ENCODE results near the gene APBA2. TPM values are rescaled to one million over a fixed set of nuclear protein-coding genes. Genes with fewer than 3 reads are reported as not detected.

Gene APBA2
- total and polyA plus RNA-seq, 7 donors, result 0.06 to 0.36 (median 0.08) TPM; not detected in 2

DNA sequence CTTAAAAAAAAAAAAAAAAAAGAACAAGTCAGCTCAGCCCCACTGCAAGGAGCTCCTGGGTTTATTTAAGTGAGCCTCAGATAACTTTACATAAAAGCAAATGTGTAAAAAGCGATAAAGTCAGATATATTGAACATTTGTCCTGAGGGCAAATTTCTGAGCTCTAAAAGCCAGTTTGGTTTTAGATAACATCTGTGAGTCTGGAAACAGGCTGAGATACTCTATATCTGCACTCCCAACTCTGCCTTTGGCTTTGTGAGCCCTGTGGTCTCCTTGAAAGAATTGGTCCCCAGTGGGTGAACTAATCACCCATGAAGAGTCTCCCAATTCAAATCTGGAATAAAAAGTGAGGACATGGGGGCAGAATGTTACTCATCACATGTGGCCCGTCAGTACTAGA lies 104.6 kb downstream of the APBA2 start:
- TF ChIP-seq, protein P1, sequence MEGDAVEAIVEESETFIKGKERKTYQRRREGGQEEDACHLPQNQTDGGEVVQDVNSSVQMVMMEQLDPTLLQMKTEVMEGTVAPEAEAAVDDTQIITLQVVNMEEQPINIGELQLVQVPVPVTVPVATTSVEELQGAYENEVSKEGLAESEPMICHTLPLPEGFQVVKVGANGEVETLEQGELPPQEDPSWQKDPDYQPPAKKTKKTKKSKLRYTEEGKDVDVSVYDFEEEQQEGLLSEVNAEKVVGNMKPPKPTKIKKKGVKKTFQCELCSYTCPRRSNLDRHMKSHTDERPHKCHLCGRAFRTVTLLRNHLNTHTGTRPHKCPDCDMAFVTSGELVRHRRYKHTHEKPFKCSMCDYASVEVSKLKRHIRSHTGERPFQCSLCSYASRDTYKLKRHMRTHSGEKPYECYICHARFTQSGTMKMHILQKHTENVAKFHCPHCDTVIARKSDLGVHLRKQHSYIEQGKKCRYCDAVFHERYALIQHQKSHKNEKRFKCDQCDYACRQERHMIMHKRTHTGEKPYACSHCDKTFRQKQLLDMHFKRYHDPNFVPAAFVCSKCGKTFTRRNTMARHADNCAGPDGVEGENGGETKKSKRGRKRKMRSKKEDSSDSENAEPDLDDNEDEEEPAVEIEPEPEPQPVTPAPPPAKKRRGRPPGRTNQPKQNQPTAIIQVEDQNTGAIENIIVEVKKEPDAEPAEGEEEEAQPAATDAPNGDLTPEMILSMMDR (IDR thresholded peaks at IDR 0.05), result no peak
- H3K4me3 ChIP-seq, result no peak overlapping the region
- intact Hi-C loops (cut with DNase I), result loop anchor here in 1 of 2 donors (5.0 kb wide), 1 partner anchor 1228 kb away; no protein-coding TSS in a partner anchor
- H3K27ac ChIP-seq, result no peak overlapping the region
- 81 to 93% (median 87%) methylated on average over 2 of the region's 2 CpGs for whole genome bisulfite sequencing, 3 donors
- ATAC-seq (no peak), DNase-seq (no peak)
- H3K4me1 ChIP-seq, result no peaks in the 10 kb centered on the region
- no peaks in the 10 kb centered on the region for H3K36me3 ChIP-seq (ENCODE audit: insufficient read depth in 1 of 2, low read depth in 1 of 2)
- H3K9me3 ChIP-seq, result no peaks in the 10 kb centered on the region
- H3K27me3 ChIP-seq (ENCODE audit: insufficient read depth in 3 of 3, low read length in 2 of 3), result peaks cover 0 to 2% (median 0%) of the 10 kb centered on the region in 3 donors

DNA sequence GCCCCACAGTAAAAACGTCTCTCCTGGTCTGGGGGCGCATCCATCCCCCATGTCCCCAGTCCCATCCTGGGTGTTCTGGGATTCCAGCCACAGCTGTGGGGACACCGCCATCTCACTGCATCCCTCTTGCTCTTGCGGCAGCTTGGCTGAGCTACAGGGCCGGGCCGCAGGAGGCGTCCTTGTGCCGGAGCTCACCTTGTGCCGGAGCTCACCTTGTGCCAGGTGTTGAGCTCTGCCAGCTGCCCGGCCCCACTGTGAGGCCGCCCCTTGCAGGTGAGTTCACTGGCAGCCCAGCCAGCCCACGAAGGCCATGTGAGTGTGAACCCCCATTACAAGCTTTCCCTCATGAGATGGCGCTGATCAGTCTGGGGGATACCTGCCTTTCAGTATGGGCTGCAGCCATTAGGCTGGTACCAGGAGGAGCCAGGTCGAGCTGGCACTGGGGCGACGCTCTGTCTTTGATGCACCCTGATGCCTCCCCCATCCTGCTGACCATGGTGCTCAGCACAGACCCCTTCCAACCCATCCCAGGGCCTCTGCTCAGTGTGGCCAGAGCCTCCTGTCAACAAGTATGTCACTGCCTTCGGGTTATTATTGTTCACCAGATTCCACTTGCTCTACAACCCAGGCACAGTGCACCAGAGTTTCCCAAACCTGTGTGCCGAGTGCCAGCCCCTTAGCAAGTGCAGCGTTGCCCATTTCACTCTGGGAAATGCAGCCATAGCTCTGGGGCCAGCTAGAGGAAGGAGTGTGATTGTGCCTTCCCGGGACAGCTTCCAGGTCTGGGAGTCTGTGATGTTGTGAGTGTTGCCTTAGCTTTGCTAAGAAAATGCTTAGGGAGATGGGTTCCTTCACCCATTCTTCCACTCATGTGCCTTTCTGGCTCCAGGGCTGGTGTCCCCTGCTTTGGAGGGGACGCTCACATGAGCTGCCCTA lies 105.7 kb downstream of the APBA2 start:
- H3K27me3 ChIP-seq (ENCODE audit: insufficient read depth in 3 of 3, low read length in 2 of 3), result peaks cover 0 to 2% (median 0%) of the 10 kb centered on the region in 3 donors
- H3K36me3 ChIP-seq (ENCODE audit: insufficient read depth in 1 of 2, low read depth in 1 of 2), result no peaks in the 10 kb centered on the region
- no peaks in the 10 kb centered on the region for H3K9me3 ChIP-seq
- WGBS, 3 donors, result 89 to 90% (median 89%) methylated on average over 21 of the region's 21 CpGs
- H3K4me3 ChIP-seq, result no peak overlapping the region
- DNase-seq (no peak), ATAC-seq (no peak)
- intact Hi-C loops (cut with DNase I), result loop anchor here in 1 of 2 donors (5.0 kb wide), 1 partner anchor 1229 kb away; no protein-coding TSS in a partner anchor
- TF ChIP-seq, protein P1 (IDR thresholded peaks at IDR 0.05), result no peak
- no peak overlapping the region for H3K27ac ChIP-seq
- no peaks in the 10 kb centered on the region for H3K4me1 ChIP-seq

DNA sequence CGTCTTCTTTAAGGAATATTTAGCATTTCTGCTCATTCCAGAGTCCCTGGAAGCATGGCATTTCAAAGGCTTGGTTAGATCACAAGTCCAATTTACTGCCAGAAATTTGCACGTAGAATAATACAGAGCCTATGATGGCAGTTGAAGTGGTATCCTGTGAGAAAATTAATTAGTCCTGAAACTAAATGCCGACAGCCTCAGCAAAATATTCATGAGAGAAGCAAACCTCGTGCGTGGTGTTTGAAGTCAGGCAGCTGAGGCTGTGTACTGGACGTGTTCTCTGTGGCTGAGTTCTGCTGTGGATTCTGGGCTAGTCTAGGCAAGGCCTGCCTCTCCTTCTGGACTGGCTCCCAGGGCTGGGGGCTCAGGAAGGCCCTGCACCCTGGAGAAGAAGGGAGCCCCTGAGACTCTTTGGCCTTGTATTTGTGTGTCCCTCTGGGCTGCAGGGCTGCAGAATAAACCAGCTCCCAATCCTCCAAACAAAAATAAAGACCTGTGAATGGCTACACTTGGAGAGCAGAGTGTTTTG lies 106.6 kb downstream of the APBA2 start:
- no peaks in the 10 kb centered on the region for H3K36me3 ChIP-seq (ENCODE audit: insufficient read depth in 1 of 2, low read depth in 1 of 2)
- H3K4me1 ChIP-seq, result no peaks in the 10 kb centered on the region
- WGBS, 3 donors, result 79 to 82% (median 81%) methylated on average over 6 of the region's 6 CpGs
- ATAC-seq (no peak), DNase-seq (no peak)
- no peak overlapping the region for H3K27ac ChIP-seq
- peaks cover 0 to 2% (median 0%) of the 10 kb centered on the region in 3 donors for H3K27me3 ChIP-seq (ENCODE audit: insufficient read depth in 3 of 3, low read length in 2 of 3)
- H3K9me3 ChIP-seq, result no peaks in the 10 kb centered on the region
- intact Hi-C loops (cut with DNase I), result loop anchor here in 1 of 2 donors (5.0 kb wide), 1 partner anchor 1230 kb away; no protein-coding TSS in a partner anchor
- H3K4me3 ChIP-seq, result no peak overlapping the region
- TF ChIP-seq, protein P1 (IDR thresholded peaks at IDR 0.05), result no peak

DNA sequence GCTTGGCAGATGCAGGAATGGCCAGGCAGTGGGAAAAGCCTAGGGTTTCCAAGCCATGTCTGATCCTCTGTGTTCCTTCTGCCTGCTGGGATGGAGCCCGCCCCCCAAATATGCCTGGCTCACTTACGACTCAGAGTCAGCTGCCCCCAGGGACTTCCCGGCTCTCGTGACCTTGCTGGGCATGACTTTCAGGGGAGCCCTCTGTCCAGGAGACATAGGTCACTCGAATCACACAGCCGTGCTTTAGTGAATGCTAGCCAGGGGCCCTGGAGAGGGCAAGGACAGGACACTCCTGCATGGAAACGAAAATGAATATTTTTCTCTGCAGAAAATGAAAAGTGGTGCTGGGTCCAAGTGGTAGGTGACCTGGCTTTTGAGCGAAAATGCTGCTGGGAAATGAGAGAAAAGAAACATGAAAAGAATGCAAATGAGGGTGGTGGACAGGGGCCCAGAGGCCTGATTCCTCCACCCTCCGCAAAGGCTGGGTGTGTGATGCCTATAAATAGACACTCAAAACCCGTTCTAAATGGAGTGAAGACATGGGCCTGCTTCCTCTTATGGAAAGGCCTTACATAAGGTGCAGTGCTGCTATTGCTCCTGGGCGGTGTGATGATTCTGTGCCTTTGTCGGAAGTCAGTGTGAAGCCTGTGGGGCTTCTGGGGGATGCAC lies 107.4 kb downstream of the APBA2 start:
- Histone ChIP-seq H3K36me3 (ENCODE audit: insufficient read depth in 1 of 2, low read depth in 1 of 2) (no peaks in the 10 kb centered on the region), H3K27ac (no peak overlapping the region), H3K4me3 (no peak overlapping the region), H3K4me1 (no peaks in the 10 kb centered on the region), H3K27me3 (ENCODE audit: insufficient read depth in 3 of 3, low read length in 2 of 3) (peaks cover 0 to 2% (median 0%) of the 10 kb centered on the region in 3 donors), H3K9me3 (no peaks in the 10 kb centered on the region)
- 52 to 63% (median 54%) methylated on average over 12 of the region's 12 CpGs for WGBS, 3 donors
- TF ChIP-seq, protein P1 (IDR thresholded peaks at IDR 0.05), result no peak
- intact Hi-C loops (cut with DNase I), result loop anchor here in 1 of 2 donors (5.0 kb wide), 1 partner anchor 1231 kb away; no protein-coding TSS in a partner anchor
- DNase-seq (no peak), ATAC-seq (no peak)

Data from psoas muscle (tissue), 8 donors.